Stimulated activated CD4-positive, alpha-beta T cell treated with anti-CD3 and anti-CD28 coated beads, TNF-alpha, amount 100 ng/mL, for 24 hours (primary cell): ENCODE results near the gene RRP36.
"Not testable (repeated sequence)": the region's sequence is repeated elsewhere in the genome, so short reads cannot be mapped to it uniquely, and the experiment has no call there.

ENCODE experiments used
- DNase-seq, 3 experiments: peaks; one replicate each; pipeline ENCODE4 v3.0.0-alpha.2; 2020; ENCODE audit warnings: low read depth in 3 of 3

The RRP36 gene

GRCh38 chr6:43037706-43038105 is 16.3 kb downstream of the RRP36 start:
- no peak for DNase-seq

DNA sequence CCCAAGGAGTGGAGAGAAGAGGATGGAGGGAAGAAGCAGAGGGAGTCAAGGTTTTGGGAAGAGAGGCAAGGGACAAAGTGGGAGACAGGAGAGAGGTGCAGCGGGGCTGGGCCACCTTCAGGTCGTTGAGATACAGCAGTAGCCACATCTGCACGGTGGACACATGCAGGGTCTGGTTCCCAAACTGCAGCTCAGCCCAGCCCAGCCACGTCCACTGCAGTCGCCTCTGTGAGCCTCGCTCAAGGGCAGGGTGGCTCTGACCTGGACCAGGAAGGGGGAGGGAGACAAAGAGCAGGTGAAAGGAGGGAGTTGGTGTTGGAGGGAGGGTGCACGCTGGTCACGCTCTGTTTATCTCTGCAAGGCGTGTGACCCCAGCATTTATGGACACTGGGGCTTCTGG is 17.3 kb downstream of the RRP36 start:
- no peak for DNase-seq

DNA sequence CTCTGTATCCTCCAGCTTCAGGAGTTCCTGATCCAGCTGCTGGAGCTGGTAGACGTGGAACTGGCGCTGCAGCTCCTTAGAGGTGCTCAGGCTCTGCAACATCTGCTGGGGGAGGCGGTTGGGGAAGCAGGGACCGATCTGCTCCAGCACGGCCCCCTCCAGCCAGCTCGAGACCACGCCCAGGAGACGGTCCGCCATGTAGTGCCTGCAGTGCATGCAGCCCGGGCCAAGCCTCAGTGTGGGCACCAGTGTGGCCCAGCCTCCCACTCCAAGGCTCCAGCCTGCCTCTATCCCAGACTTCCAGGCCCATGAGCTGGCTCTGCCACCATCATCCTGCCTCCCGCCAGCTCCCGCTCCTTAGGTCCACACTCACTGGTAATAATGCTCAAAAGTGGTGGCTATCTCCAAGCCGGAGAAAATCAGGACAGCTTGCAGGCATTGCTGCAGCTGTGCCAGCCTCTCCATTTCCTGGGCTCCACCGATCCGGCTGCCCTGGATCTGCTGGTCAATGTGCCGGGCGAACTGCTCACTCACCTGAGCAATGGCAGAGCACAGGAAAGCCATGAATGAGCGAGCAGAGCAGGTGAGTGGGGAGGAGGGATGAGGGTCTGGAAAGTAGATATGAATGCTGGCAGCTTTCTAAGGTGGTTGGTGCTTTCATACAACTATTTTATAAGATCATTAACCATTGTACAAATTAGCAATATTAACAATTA is 19.3 kb downstream of the RRP36 start:
- no peak for DNase-seq

DNA sequence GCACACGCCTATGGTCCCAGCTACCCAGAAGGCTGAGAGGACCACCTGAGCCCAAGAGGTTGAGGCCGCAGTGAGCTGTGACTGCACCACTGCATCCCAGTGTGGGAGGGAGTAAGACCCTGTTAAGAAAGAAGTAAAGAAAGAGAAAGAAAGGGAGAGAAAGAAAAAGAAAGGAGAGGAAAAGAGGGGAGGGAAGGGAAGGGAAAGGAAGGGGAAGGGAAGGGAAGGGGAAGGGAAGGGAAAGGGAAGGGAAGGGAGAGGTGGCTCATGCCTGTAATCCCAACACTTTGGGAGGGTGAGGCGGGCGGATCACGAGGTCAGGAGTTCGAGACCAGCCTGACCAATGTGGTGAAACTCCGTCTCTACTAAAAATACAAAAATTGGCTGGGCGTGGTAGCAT is 20.1 kb downstream of the RRP36 start:
- DNase-seq, result not testable (repeated sequence)

DNA sequence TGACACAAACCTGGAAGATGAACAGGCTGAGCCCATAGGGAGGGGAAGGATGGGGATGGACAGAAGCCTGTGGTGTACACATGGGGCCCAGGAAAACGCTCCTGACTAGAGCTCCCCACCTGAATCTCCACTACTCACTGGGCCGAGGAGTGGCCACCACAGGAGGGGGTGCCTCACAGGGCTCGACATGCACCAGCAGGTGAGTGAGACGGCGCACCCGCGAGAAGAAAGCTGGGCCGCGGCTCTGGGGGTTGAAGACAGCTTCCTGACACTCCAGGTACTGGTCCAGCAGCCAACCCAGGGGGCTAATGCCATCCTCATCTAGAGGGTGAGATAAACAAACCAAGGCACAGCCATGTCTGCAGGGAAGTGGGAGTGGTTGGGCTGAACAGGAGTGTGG is 21.9 kb downstream of the RRP36 start:
- no peak for DNase-seq

- no peak for DNase-seq
Measured at GRCh38 chr6:43045371-43045930, 24.0 kb downstream of the RRP36 start.

GRCh38 chr6:43047998-43048397 is 26.6 kb downstream of the RRP36 start:
- no peak for DNase-seq

GRCh38 chr6:43050981-43051380 is 29.6 kb downstream of the RRP36 start:
- DNase-seq, result no peak

GRCh38 chr6:43052225-43052841 is 30.9 kb downstream of the RRP36 start:
- no peak for DNase-seq

GRCh38 chr6:43052842-43053544 is 31.6 kb downstream of the RRP36 start:
- peak in 2 of 3 experiments; percentile 6 to 25 for DNase-seq

- peak; percentile 83 to 92 (median 89) for DNase-seq
Measured at GRCh38 chr6:43053545-43054205, 32.3 kb downstream of the RRP36 start, which contains the start of gene CUL7. Gene CUL7 (minus strand): TSS chr6:43053851. CDS start chr6:43052788, 1,063 bp downstream.

DNA sequence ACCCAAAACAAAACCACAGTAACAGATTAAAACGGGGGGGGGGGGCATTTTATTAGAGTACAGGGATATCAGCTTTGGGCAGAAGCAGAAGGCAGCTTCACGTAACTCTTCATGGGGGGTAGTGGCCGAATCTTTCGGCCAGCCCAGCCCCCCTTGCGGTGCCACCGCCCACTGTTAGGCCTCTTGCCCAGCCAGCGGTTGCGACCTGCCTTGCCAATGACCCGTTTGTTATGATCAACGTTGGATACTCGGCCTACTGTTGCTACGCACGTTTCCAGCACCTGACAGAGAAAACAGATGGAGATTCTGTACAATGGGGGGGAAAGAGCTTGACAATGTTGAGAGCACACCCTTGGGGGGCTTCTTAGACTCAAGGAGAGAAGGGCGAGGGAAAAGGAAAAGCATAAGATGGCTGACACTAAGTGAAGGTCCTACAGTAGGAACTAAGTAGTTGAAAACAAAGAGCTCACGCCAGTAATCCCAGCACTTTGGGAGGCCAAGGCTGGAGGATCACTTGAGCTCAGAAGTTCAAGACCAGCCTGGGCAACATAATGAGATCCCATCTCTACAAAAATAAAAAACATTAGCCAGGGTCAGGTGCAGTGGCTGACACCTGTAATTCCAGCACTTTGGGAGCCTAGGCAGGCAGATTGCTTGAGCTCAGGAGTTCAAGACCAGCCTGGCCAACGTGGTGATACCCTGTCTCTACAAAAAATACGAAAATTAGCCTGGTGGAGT is 33.0 kb downstream of the RRP36 start:
- DNase-seq, result no peak

DNA sequence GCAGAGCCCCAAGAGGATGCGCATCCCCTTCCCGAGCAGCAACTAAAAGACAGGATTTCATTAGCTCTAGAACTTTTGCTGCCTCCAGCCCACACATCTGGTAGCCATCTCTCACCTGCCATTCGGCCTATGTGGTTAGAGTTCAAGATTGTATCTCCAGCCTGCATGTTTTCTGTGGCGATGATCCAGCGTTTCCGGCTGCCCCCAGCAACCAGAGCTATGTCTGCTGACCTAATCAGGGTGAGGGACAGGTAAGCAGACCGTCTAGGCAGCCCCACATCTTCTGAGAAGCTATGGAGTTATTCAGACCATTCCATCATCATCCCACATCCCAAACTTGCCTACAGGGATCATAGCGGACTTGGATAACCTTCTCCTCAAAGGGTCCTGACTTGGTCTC is 34.5 kb downstream of the RRP36 start:
- DNase-seq, result no peak

DNA sequence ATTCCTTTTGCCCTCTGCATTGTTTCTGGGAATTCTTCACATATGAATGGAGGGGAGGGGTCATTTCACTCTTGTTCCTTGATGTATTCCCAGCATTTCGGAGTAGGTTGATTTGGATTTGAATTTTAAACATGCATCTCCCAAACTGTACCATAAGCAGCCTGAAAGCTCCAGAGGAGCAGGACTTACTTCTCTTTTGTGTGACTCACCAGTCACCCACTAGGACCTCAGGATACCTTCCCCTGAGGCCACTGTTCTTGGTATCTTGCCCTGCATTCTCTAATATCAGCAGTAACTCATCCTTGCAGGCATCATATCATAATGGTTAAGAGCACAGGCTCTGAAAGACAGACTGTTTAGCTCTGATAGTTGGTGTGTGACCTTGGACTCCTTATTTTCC is 37.1 kb downstream of the RRP36 start:
- DNase-seq, result no peak

DNA sequence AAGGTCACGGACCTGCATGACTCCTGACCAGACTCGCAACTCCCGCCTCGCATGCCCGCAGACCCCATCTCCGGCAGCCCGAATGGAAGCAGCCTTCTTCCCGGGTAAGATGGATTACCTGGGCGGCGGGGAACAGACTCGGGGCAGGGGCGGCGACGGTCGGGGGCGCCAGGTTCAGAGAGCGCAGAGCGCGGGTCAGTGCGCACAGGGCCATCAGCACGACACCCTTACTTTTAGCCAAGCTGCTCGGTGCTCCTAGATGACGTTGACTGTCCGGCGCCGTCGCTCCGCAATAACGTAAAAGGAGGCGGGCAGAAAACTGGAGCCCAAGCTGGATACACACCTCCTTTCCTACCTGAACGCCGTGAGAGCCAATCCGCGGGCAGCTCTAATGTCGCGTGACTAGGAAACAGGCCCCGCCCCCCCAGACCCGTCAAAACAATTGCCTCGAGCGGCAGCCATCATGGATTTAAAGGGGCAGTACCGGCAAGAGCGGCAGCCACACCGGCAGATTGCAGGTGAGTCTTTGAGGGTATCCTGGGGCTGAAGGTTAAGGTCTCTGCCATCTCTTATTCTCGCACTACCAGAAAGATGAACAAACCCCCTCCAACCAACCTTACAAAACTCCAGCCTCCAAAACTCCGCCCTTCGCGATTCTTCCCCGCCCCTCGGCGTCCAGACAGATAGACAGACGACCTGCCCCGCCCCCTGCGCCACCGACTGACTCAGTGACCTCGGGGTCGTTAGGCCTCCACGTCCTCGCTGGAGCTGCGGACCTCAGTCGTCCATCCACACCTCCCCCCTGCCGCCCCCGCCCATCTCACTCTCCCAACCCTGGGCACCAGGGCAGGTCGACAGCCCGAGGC is 38.0 kb downstream of the RRP36 start, which contains the start of the genes KLC4 and MRPL2:
Gene KLC4 (plus strand): TSS at position 464 of the 866 bp plus-strand sequence. CDS start 1,705 bp downstream, outside the sequence.
Gene MRPL2 (minus strand): TSS at position 267 of the 866 bp plus-strand sequence. CDS start 53 bp downstream, at position 214.
- peak; percentile 94 to 98 (median 97) for DNase-seq

DNA sequence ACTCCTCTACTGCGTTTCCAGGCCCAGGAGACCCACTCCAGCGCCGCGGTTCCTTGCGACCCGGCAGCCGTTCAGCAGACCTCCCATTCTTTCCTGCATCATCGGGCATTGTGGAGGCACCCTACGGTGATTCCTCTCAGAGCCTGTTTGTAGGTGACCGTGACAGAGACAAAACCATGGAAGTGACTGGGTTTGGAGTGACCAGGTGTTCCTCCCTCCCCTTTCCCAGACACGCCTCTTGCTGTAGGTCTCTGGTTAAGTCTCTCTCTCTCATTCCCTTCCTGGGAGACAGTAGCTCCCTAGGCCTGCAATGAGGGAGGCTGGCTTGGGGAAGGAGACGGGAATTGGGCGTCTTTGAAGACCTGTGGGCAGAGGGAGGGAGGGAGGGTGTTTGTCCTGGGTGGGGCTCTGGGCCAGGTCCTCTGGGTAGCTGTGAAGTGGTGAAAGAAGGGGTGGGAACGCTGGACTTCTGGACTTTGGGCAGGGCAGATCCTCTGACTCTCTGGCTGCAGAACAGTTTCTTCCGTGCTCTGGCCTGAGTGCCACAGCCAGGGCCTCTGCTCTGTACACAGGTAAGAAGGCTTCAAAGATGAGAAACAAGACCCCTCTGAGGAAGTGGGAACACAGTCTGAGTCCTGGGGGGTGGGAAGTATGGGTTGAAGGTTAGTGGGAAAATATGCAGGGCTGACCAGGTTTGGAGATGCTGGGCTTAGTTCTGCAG is 38.8 kb downstream of the RRP36 start:
- no peak for DNase-seq

- no peak for DNase-seq
Measured at GRCh38 chr6:43060755-43061633, 39.6 kb downstream of the RRP36 start.

DNA sequence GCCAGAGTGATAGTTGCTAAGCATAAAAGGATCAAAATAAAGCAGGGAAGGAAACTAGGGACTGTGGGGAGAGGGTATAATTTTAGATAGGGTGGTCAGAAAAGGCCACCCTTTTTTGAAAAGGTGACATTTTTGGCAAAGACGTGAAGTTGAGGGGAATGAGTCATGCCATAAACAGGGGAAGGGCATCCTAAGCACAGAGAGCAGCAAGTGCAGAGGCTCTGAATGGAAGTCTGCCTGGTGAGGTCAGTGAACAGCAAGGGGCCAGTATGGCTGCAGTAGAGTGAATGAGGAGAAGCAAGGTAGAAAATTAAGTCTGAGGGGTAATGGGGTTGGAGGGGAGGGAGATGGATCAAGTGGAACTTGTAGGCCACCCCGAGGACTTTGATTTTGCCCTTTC is 40.4 kb downstream of the RRP36 start:
- no peak for DNase-seq
